ENCODE results near the gene ZCCHC14.

ZCCHC14 gene

GRCh38 chr16:87360862-87361610 is 131.8 kb downstream of the ZCCHC14 start:
- no peak for DNase-seq (ENCODE audit: low read depth)

GRCh38 chr16:87359121-87359520 is 133.7 kb downstream of the ZCCHC14 start:
- DNase-seq (ENCODE audit: low read depth), result no peak

GRCh38 chr16:87358696-87359095 is 134.1 kb downstream of the ZCCHC14 start:
- no peak for DNase-seq (ENCODE audit: low read depth)

GRCh38 chr16:87358250-87358649 is 134.6 kb downstream of the ZCCHC14 start:
- no peak for DNase-seq (ENCODE audit: low read depth)

DNA sequence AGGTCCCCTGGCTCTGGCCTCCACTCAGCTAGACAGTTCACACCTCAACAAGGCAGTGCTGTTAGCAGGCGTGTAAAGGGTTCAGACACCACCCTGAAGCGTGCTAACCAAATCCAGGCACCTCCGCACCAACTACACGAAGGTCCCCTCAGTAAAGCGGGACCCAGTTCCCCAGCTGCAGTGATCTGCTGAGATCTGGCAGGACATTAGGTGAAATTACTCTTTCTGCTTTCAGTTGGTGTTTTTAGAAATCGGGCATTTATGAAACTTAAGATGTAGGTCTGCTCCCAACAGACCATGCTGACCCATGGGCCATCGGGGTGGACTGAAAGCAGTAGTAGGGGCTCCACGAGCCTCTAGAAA is 136.4 kb downstream of the ZCCHC14 start:
- DNase-seq (ENCODE audit: low read depth), result no peak

Measured in GM04503 (cell line).